Measurements from ENCODE around the gene WAS. TPM values are rescaled to one million over a fixed set of nuclear protein-coding genes. Genes with fewer than 3 reads are reported as not detected.
"Not testable (repeated sequence)": the region's sequence is repeated elsewhere in the genome, so short reads cannot be mapped to it uniquely, and the experiment has no call there.

The WAS gene
- total RNA-seq, 1 donor from 2014 or later = 22.0 TPM

GRCh38 chrX:48684134-48684533 is 535 bp downstream of the WAS start:
- DNase-seq (ENCODE audit: low spot score) = no peak

GRCh38 chrX:48685416-48685815 is 1.8 kb downstream of the WAS start:
- DNase-seq (ENCODE audit: low spot score) = no peak

- DNase-seq (ENCODE audit: low spot score) = no peak
Measured at GRCh38 chrX:48688531-48689150, 5.0 kb downstream of the WAS start.

- no peak for DNase-seq (ENCODE audit: low spot score)
Measured at GRCh38 chrX:48689208-48689920, 5.8 kb downstream of the WAS start.

- DNase-seq (ENCODE audit: low spot score) = not testable (repeated sequence)
Measured at GRCh38 chrX:48691746-48692145, 8.1 kb downstream of the WAS start.

- no peak for DNase-seq (ENCODE audit: low spot score)
Measured at GRCh38 chrX:48694776-48695533, 11.4 kb downstream of the WAS start.

GRCh38 chrX:48695534-48695896 is 11.9 kb downstream of the WAS start:
- no peak for DNase-seq (ENCODE audit: low spot score)

- DNase-seq (ENCODE audit: low spot score) = no peak
Measured at GRCh38 chrX:48695925-48696300, 12.3 kb downstream of the WAS start.

- DNase-seq (ENCODE audit: low spot score) = peak; percentile 95
Measured at GRCh38 chrX:48696301-48696908, 12.8 kb downstream of the WAS start, which contains the start of gene SUV39H1. Gene SUV39H1, plus strand, starts transcription at chrX:48696734. Its CDS starts 51 bp downstream, at chrX:48696785.

- DNase-seq (ENCODE audit: low spot score) = peak; percentile 72
Measured at GRCh38 chrX:48696909-48697727, 13.5 kb downstream of the WAS start.

GRCh38 chrX:48698306-48698705 is 14.7 kb downstream of the WAS start:
- DNase-seq (ENCODE audit: low spot score) = peak; percentile 16

GRCh38 chrX:48700246-48700645 is 16.6 kb downstream of the WAS start:
- peak; percentile 86 for DNase-seq (ENCODE audit: low spot score)

GRCh38 chrX:48700951-48701653 is 17.5 kb downstream of the WAS start:
- DNase-seq (ENCODE audit: low spot score) = peak; percentile 64

- DNase-seq (ENCODE audit: low spot score) = no peak
Measured at GRCh38 chrX:48702032-48702431, 18.4 kb downstream of the WAS start.

GRCh38 chrX:48702716-48703115 is 19.1 kb downstream of the WAS start:
- no peak for DNase-seq (ENCODE audit: low spot score)

GRCh38 chrX:48703228-48703627 is 19.6 kb downstream of the WAS start:
- no peak for DNase-seq (ENCODE audit: low spot score)

- DNase-seq (ENCODE audit: low spot score) = no peak
Measured at GRCh38 chrX:48703642-48704481, 20.3 kb downstream of the WAS start.

GRCh38 chrX:48705871-48706270 is 22.3 kb downstream of the WAS start:
- no peak for DNase-seq (ENCODE audit: low spot score)

- no peak for DNase-seq (ENCODE audit: low spot score)
Measured at GRCh38 chrX:48709522-48710112, 26.0 kb downstream of the WAS start.
